Smooth muscle cell (in vitro differentiated cells): ENCODE results near the gene OR6C2. TPM values are rescaled to one million over a fixed set of nuclear protein-coding genes. Genes with fewer than 3 reads are reported as not detected.

ENCODE experiments used
- DNase-seq: peaks from one replicate; lab custom pipeline; 2025; ENCODE audit not compliant: unreplicated experiment; lab: John Stamatoyannopoulos, UW
- H2AFZ ChIP-seq: fragments of 200-600 bp; sonication (generic); 2 replicates; pipeline ENCODE4 v1.6.0; 2016; ENCODE audit warnings: antibody characterized with exemption, low read depth, mild to moderate bottlenecking
- H3F3A ChIP-seq: fragments of 200-600 bp; sonication (generic); 2 replicates; pipeline ENCODE4 v1.6.0; 2017; ENCODE audit warnings: antibody characterized with exemption, low read depth
- H3K27ac ChIP-seq: fragments of 200-600 bp; sonication (generic); 2 replicates; pipeline ENCODE4 v1.5.1; 2016; ENCODE audit warnings: low read depth, mild to moderate bottlenecking
- H3K27me3 ChIP-seq: fragments of 200-600 bp; sonication (generic); 2 replicates; pipeline ENCODE4 v1.6.1; 2016; ENCODE audit warnings: low read depth, mild to moderate bottlenecking
- H3K36me3 ChIP-seq: fragments of 200-600 bp; sonication (generic); 2 replicates; pipeline ENCODE4 v1.5.1; 2016; ENCODE audit warnings: low read depth
- H3K4me1 ChIP-seq: fragments of 200-600 bp; sonication (generic); 2 replicates; pipeline ENCODE4 v1.5.1; 2016; ENCODE audit warnings: low read depth
- H3K4me2 ChIP-seq: fragments of 200-600 bp; sonication (generic); 2 replicates; pipeline ENCODE4 v1.6.0; 2016; ENCODE audit warnings: mild to moderate bottlenecking
- H3K4me3 ChIP-seq: fragments of 200-600 bp; sonication (generic); 2 replicates; pipeline ENCODE4 v1.5.1; 2016; ENCODE audit warnings: mild to moderate bottlenecking
- H3K79me2 ChIP-seq: fragments of 200-600 bp; sonication (generic); 2 replicates; pipeline ENCODE4 v1.6.0; 2016; ENCODE audit warnings: low read depth, mild to moderate bottlenecking
- H3K9ac ChIP-seq: fragments of 200-600 bp; sonication (generic); 2 replicates; pipeline ENCODE4 v1.6.0; 2016; ENCODE audit warnings: low read depth
- H3K9me3 ChIP-seq: fragments of 200-600 bp; sonication (generic); replicated peaks from 2 replicates; pipeline ENCODE4 v1.5.1; 2016; ENCODE audit warnings: low read depth
- H4K20me1 ChIP-seq: fragments of 200-600 bp; sonication (generic); 2 replicates; pipeline ENCODE4 v1.6.0; 2016; ENCODE audit warnings: low read depth
- WGBS: methylation state at CpG from one replicate; pipeline ENCODE4 v1.1.7; 2016; ENCODE audit warnings: low lambda C conversion rate; 5-methylcytosine and 5-hydroxymethylcytosine counted together
- polyA plus RNA-seq: library from polyadenylated mRNA; unstranded; fragments of >200 nt; fragmentation: Nextera tagmentation; extraction: Ambion mirVana; gene quantifications from 2 replicates; pipeline ENCODE4 v1.2.1, GENCODE V29; 2016
- total RNA-seq: library from RNA; depleted of rRNA; stranded (reverse); fragments of >200 nt; gene quantifications from 2 replicates; pipeline ENCODE4 v1.2.3, GENCODE V29; 2014
- TF ChIP-seq, protein P1 (sequence below): fragments of 200-600 bp; sonication (generic); IDR thresholded peaks from 2 replicates; pipeline ENCODE4 v1.5.1; 2017; ENCODE audit warnings: borderline replicate concordance, mild to moderate bottlenecking, antibody characterized with exemption; ENCODE audit not compliant: insufficient read depth, poor library complexity, severe bottlenecking

The OR6C2 gene
- total and polyA plus RNA-seq, 2 experiments from 2014 or later: not detected

DNA sequence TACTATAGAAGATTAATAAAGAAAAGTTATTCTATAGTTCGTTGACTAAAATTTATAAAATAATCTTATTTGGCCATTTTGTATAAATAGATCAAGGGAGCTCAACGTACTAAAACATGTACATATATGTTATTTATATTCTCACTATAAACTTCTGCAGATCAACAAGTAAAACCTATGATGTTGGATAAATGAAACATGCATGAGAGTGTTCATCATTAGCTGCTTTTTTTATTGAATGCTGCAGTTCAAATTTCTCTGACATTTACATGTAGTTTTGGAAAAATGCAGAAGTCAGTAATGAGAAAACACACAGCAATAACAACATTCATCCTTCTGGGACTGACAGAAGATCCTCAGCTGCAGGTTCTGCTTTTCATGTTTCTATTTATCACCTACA is 48.2 kb downstream of the OR6C2 start, which contains the start of gene OR6C68:
TSS of gene OR6C68 (plus strand) at position 301 of the 400 bp plus-strand sequence. CDS start at position 301, 0 bp downstream.
- H3K27ac ChIP-seq: no peak within 1 kb of the TSS
- no peaks in the 10 kb centered on the region for H3K36me3 ChIP-seq
- H3F3A ChIP-seq: no peaks in the 10 kb centered on the region
- H3K27me3 ChIP-seq: no peaks in the 10 kb centered on the region
- H3K4me1 ChIP-seq: no peaks in the 10 kb centered on the region
- no peak within 1 kb of the TSS for H3K9ac ChIP-seq
- no peaks in the 10 kb centered on the region for H3K79me2 ChIP-seq
- H2AFZ ChIP-seq: no peak within 1 kb of the TSS
- TF ChIP-seq, protein P1, sequence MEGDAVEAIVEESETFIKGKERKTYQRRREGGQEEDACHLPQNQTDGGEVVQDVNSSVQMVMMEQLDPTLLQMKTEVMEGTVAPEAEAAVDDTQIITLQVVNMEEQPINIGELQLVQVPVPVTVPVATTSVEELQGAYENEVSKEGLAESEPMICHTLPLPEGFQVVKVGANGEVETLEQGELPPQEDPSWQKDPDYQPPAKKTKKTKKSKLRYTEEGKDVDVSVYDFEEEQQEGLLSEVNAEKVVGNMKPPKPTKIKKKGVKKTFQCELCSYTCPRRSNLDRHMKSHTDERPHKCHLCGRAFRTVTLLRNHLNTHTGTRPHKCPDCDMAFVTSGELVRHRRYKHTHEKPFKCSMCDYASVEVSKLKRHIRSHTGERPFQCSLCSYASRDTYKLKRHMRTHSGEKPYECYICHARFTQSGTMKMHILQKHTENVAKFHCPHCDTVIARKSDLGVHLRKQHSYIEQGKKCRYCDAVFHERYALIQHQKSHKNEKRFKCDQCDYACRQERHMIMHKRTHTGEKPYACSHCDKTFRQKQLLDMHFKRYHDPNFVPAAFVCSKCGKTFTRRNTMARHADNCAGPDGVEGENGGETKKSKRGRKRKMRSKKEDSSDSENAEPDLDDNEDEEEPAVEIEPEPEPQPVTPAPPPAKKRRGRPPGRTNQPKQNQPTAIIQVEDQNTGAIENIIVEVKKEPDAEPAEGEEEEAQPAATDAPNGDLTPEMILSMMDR: no peak
- H3K4me3 ChIP-seq: no peak within 1 kb of the TSS
- no peaks in the 10 kb centered on the region for H4K20me1 ChIP-seq
- no peaks in the 10 kb centered on the region for H3K9me3 ChIP-seq
- no peak for DNase-seq
- H3K4me2 ChIP-seq: no peak within 1 kb of the TSS
- 77% methylated on average over 2 of the region's 2 CpGs for WGBS

DNA sequence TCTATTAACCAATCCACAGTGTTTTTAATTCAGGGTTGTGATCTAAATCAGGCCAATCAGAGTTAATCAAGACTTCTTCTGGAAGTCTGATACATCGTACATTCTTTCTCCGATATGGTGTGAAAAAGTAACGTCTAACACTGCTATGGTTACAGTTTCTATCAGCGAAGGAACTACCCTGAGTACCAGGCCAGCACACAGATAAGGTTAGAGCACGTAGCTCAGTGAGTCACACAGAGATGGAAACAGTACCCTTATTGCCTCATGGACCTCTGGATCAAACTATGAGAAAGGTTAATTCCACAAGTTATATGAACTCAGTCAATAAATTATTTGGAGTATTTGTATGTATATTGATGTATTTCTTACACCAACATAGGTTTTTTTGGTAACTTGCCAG is 51.6 kb downstream of the OR6C2 start:
- H3K4me1 ChIP-seq: no peaks in the 10 kb centered on the region

DNA sequence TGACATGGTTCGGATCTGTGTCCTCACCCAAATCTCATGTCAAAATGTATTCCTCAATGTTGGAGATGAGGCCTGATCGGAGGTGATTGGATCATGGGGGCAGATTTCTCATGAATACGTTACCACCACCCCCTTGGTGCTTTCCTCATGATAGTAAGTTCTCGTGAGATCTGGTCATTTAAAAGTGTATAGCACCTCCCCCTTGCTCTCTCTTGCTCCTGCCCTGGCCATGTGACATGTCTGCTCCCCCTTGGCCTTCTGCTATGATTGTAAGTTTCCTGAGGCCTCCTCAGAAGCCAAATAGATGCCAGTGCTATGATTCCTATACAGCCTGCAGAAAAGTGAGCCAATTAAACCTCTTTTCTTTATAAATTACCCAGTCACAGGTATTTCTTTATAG is 55.4 kb downstream of the OR6C2 start:
- no peaks in the 10 kb centered on the region for H3K4me1 ChIP-seq
- no peaks in the 10 kb centered on the region for H3K36me3 ChIP-seq
- no peaks in the 10 kb centered on the region for H3K27me3 ChIP-seq
- H3F3A ChIP-seq: no peaks in the 10 kb centered on the region
- no peaks in the 10 kb centered on the region for H4K20me1 ChIP-seq
- H3K4me3 ChIP-seq: no peak overlapping the region
- WGBS: 89% methylated on average over 4 of the region's 4 CpGs
- H3K9me3 ChIP-seq: no peaks in the 10 kb centered on the region
- no peak overlapping the region for H3K4me2 ChIP-seq
- H3K27ac ChIP-seq: no peak overlapping the region
- no peak overlapping the region for H2AFZ ChIP-seq
- no peaks in the 10 kb centered on the region for H3K79me2 ChIP-seq
- DNase-seq: no peak
- no peak overlapping the region for H3K9ac ChIP-seq
- TF ChIP-seq, protein P1: no peak

More for the DNA sequence above, 51.6 kb downstream of the OR6C2 start:
- no peak overlapping the region for H3K27ac ChIP-seq
- H3K36me3 ChIP-seq: no peaks in the 10 kb centered on the region
- WGBS: 75% methylated on average over 5 of the region's 5 CpGs
- H3K27me3 ChIP-seq: no peaks in the 10 kb centered on the region
- H3K4me3 ChIP-seq: no peak overlapping the region
- no peak overlapping the region for H3K4me2 ChIP-seq
- no peak for DNase-seq
- no peak overlapping the region for H2AFZ ChIP-seq
- H3F3A ChIP-seq: no peaks in the 10 kb centered on the region
- TF ChIP-seq, protein P1: no peak
- H3K79me2 ChIP-seq: no peaks in the 10 kb centered on the region
- no peaks in the 10 kb centered on the region for H3K9me3 ChIP-seq
- H4K20me1 ChIP-seq: no peaks in the 10 kb centered on the region
- no peak overlapping the region for H3K9ac ChIP-seq

DNA sequence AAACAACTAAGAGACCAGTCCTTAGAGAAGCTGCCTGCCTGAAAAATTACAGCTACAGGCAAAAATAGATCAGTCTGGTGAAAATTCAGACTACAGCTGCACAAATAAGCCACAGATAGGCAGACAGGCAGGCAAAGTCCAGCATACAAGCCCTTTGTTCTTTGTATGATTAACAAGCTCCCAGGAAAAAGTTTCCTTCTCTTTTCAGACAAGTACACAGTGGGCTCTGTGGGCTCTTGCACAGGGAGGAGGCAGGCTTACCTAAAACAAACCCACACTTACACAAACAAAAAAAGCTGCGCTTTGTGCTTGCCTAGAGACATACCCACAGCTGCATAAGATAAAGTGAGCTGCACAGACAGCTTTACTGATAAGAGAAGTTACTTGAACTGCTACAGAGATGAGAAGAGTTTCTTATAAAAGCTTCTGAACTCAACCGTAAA is 56.0 kb downstream of the OR6C2 start:
- 25% methylated on average over 2 of the region's 2 CpGs for WGBS
- H3K36me3 ChIP-seq: no peaks in the 10 kb centered on the region
- H3K27me3 ChIP-seq: no peaks in the 10 kb centered on the region
- H4K20me1 ChIP-seq: no peaks in the 10 kb centered on the region
- H3F3A ChIP-seq: no peaks in the 10 kb centered on the region
- no peak for DNase-seq
- H3K4me3 ChIP-seq: peak overlapping the region; percentile 20
- no peaks in the 10 kb centered on the region for H3K4me1 ChIP-seq
- peak overlapping the region; percentile 15 for H3K4me2 ChIP-seq
- H3K79me2 ChIP-seq: no peaks in the 10 kb centered on the region
- H3K27ac ChIP-seq: no peak overlapping the region
- H2AFZ ChIP-seq: no peak overlapping the region
- H3K9me3 ChIP-seq: no peaks in the 10 kb centered on the region
- no peak overlapping the region for H3K9ac ChIP-seq
- TF ChIP-seq, protein P1: no peak
